ENCODE data around the gene MYH15.

GRCh38 chr3:108524537-108524936 is 14.1 kb upstream of the MYH15 start:
- TF ChIP-seq CTCF (IDR thresholded peaks at IDR 0.05; ENCODE audit: control extremely low read depth in 1 of 3, insufficient read depth in 1 of 3, low read depth in 1 of 3, low read length in 3 of 3) (no peak), POLR2A (IDR thresholded peaks at IDR 0.05; ENCODE audit: control extremely low read depth in 1 of 2, low read depth in 2 of 2, low read length in 2 of 2) (no peak), CEBPB (IDR thresholded peaks at IDR 0.05; ENCODE audit: low read depth, low read length) (no peak), TCF12 (IDR thresholded peaks at IDR 0.05; ENCODE audit: low read depth, low read length) (no peak), TAF1 (IDR thresholded peaks at IDR 0.05; ENCODE audit: low read depth, low read length) (no peak), YY1 (IDR thresholded peaks at IDR 0.05; ENCODE audit: low read depth, low read length) (no peak), CHD2 (IDR thresholded peaks at IDR 0.05; ENCODE audit: low read length) (no peak), RBBP5 (IDR thresholded peaks at IDR 0.05; ENCODE audit: borderline replicate concordance, low read depth, low read length) (no peak), BACH1 (IDR thresholded peaks at IDR 0.05; ENCODE audit: low read length) (no peak), EP300 (IDR thresholded peaks at IDR 0.05; ENCODE audit: borderline replicate concordance in 1 of 2, low read depth in 2 of 2, low read length in 2 of 2) (no peak)
